HG02759 (cell line): ENCODE measurements around the gene NCAPG2.
"Not testable (repeated sequence)": the region's sequence is repeated elsewhere in the genome, so short reads cannot be mapped to it uniquely, and the experiment has no call there.

Source experiments
- ATAC-seq: cut with Tn5 transposase; IDR thresholded peaks from one replicate; pipeline ENCODE4 v1.9.1; 2021; ENCODE audit warnings: mild to moderate bottlenecking, moderate library complexity; ENCODE audit not compliant: unreplicated experiment

The NCAPG2 gene

GRCh38 chr7:158710651-158711102 is 6.1 kb upstream of the NCAPG2 start:
- ATAC-seq, result peak; percentile 68

- no peak for ATAC-seq
Observed at GRCh38 chr7:158707610-158708009, 3.0 kb upstream of the NCAPG2 start.

- ATAC-seq, result no peak
Observed at GRCh38 chr7:158706710-158707590, 2.3 kb upstream of the NCAPG2 start.

GRCh38 chr7:158706273-158706704 is 1.7 kb upstream of the NCAPG2 start:
- ATAC-seq, result no peak

GRCh38 chr7:158705234-158705850 is 738 bp upstream of the NCAPG2 start:
- ATAC-seq, result no peak

- ATAC-seq, result not testable (repeated sequence)
Observed at GRCh38 chr7:158703679-158704523, 703 bp downstream of the NCAPG2 start.

- ATAC-seq, result no peak
Observed at GRCh38 chr7:158702944-158703343, 1.7 kb downstream of the NCAPG2 start.

- ATAC-seq, result no peak
Observed at GRCh38 chr7:158702196-158702595, 2.4 kb downstream of the NCAPG2 start.

GRCh38 chr7:158700008-158700407 is 4.6 kb downstream of the NCAPG2 start:
- ATAC-seq, result no peak

- ATAC-seq, result no peak
Observed at GRCh38 chr7:158699341-158699740, 5.3 kb downstream of the NCAPG2 start.

GRCh38 chr7:158698657-158699195 is 5.9 kb downstream of the NCAPG2 start:
- ATAC-seq, result no peak

- not testable (repeated sequence) for ATAC-seq
Observed at GRCh38 chr7:158697597-158697996, 7.0 kb downstream of the NCAPG2 start.

- peak; percentile 92 for ATAC-seq
Observed at GRCh38 chr7:158695726-158696452, 8.7 kb downstream of the NCAPG2 start.

GRCh38 chr7:158695056-158695455 is 9.5 kb downstream of the NCAPG2 start:
- no peak for ATAC-seq

GRCh38 chr7:158694650-158695049 is 10.0 kb downstream of the NCAPG2 start:
- ATAC-seq, result no peak

GRCh38 chr7:158689488-158689887 is 15.1 kb downstream of the NCAPG2 start:
- ATAC-seq, result no peak

GRCh38 chr7:158687406-158687805 is 17.2 kb downstream of the NCAPG2 start:
- ATAC-seq, result no peak

GRCh38 chr7:158685693-158686092 is 18.9 kb downstream of the NCAPG2 start:
- ATAC-seq, result no peak

- ATAC-seq, result no peak
Observed at GRCh38 chr7:158684329-158684728, 20.3 kb downstream of the NCAPG2 start.

GRCh38 chr7:158683541-158683940 is 21.1 kb downstream of the NCAPG2 start:
- no peak for ATAC-seq
